HUES6 (cell line): ENCODE results near the gene DMBT1.

Source experiments
- H3K27ac ChIP-seq: 2 replicates; pipeline ENCODE4 v1.7.0; 2013; ENCODE audit warnings: low read depth, mild to moderate bottlenecking, low read length, inconsistent platforms
- H3K27me3 ChIP-seq: 2 replicates; pipeline ENCODE4 v1.6.1; 2013; ENCODE audit warnings: low read length; ENCODE audit not compliant: control insufficient read depth, insufficient read depth
- H3K36me3 ChIP-seq: 2 replicates; pipeline ENCODE4 v1.6.1; 2013; ENCODE audit warnings: low read length; ENCODE audit not compliant: control insufficient read depth, insufficient read depth
- H3K4me1 ChIP-seq: 2 replicates; pipeline ENCODE4 v1.6.1; 2013; ENCODE audit warnings: low read length; ENCODE audit not compliant: control insufficient read depth, insufficient read depth
- H3K4me3 ChIP-seq: 2 replicates; pipeline ENCODE4 v1.5.1; 2013; ENCODE audit warnings: low read depth, low read length
- H3K9ac ChIP-seq: one replicate; pipeline ENCODE4 v1.6.1; 2013; ENCODE audit warnings: mild to moderate bottlenecking, low read length
- H3K9me3 ChIP-seq: 2 replicates; pipeline ENCODE4 v1.6.1; 2013; ENCODE audit warnings: low read depth, low read length; ENCODE audit not compliant: control insufficient read depth, insufficient read depth

Gene DMBT1

DNA sequence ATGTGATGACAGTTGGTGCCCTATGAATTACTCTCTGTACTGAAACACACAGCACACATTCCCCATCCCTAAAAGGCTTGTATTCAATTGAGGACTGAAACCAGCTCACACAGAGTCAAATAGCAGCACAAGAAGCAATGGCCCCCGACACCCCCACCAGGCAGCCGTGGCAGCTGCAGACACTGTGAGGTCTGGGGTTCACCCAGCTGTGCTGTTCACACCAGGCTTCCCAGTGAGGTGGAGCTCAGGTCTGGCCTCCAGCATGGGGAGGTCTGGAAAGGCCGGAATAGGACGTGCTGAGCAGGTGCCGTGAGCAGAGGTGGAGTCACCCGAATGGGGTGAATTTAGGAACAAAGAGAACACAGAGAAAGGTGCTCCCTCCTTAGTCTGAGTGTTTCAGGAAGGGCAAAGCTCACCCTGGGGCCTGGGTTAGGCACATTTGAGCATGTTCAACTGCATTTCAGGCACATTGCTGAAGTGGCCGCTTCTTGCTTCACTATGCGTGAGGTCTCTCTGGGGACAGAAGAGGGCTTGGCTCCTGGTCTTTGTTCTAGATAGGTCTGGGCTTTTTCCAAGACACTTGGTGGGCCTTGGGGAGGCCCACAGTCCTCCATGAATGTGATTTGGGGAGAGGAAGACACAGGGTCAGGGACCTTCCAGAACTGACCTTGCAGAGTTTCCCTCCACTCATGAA, 97.9 kb downstream of the DMBT1 start:
- Histone ChIP-seq H3K4me3 (no peak overlapping the region), H3K9me3 (no peaks in the 10 kb centered on the region), H3K27ac (no peak overlapping the region), H3K9ac (no peak overlapping the region), H3K4me1 (no peaks in the 10 kb centered on the region), H3K27me3 (no peaks in the 10 kb centered on the region; the same call in 1 of the 2 replicates), H3K36me3 (no peaks in the 10 kb centered on the region)

DNA sequence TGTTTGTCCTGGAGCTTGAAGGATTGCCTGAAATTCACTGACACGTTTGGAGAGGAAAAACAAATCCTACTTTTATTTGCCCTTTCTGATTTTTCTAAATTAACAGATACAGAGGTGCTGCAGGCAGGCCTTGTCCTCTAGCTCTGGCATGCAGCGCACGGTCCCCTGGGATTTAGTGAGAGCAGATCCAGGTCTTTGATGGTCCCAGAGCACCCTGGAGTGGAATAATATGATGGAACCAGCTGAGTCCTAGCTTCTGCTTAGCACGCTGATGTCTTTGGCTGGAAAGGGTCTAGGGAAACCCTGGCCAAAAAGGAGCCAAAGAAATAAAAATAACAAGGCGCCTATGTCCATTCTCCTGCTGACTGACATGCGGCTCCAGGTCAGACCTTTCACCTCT, 98.6 kb downstream of the DMBT1 start:
- Histone ChIP-seq H3K9me3 (no peaks in the 10 kb centered on the region), H3K9ac (no peak overlapping the region), H3K27ac (no peak overlapping the region), H3K27me3 (no peaks in the 10 kb centered on the region; the same call in 1 of the 2 replicates), H3K4me1 (no peaks in the 10 kb centered on the region), H3K36me3 (no peaks in the 10 kb centered on the region), H3K4me3 (no peak overlapping the region)

DNA sequence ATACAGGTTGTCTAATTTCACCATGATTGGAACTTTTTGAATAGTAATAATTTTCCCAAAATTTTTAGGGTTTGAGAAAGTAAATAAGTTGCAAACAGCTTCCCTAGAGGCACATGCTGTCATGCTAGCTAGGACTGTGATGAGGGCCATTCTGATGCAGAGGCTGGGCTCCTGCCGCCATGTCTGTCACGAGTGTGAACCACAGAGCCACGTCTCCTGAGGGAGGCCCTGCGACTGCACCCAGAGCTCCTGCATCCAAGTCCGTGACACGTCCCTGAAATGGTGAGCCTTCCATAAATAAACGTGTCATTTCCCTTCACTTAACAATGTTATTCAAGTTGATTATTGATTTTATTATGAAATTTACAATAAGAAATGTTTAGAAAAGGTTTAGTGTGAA, 99.1 kb downstream of the DMBT1 start:
- Histone ChIP-seq H3K4me1 (no peaks in the 10 kb centered on the region), H3K36me3 (no peaks in the 10 kb centered on the region), H3K9ac (no peak overlapping the region), H3K9me3 (no peaks in the 10 kb centered on the region), H3K27me3 (no peaks in the 10 kb centered on the region; the same call in 1 of the 2 replicates), H3K4me3 (no peak overlapping the region), H3K27ac (no peak overlapping the region)

DNA sequence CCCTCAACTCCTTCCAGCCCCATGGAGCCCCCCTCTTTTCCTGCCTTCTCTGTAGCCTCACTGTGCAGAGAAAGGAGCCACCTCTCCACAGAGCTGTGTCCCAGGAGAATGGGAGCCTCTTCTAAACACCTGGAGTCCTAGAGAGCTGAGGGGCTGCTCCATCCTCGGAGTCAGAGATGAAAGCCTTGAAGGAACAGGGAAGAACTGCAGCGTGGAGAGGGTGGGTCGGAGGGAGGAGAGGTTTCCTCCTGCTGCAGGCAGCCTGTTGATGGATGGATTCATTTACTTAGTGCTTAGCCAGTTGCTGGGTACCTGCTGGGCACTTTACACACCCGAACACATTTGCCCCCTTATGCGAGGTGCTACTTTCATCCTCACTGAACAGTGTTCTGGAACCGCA, 100.1 kb downstream of the DMBT1 start:
- Histone ChIP-seq H3K27ac (no peak overlapping the region), H3K27me3 (no peaks in the 10 kb centered on the region; the same call in 1 of the 2 replicates), H3K9me3 (no peaks in the 10 kb centered on the region), H3K9ac (no peak overlapping the region), H3K4me1 (no peaks in the 10 kb centered on the region), H3K36me3 (no peaks in the 10 kb centered on the region), H3K4me3 (no peak overlapping the region)

DNA sequence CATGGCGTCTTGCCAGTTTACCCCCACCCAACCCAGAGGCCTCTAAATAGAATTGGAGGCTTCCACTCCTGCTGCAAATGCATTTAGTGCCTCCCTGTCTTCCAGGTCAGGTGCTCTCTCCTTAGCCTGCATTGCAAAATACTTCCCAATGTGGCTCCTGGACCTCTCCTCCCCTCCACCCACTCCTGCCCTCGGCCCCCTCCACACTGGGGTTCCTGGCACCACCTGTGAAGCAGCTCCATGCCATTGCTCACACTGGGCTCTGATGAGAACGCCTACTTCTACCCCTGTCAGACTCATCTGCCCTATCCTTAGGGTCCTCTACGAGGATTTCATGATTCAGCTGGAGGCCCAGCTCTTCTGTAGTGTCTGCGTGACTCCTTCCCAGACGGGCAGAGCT, 101.7 kb downstream of the DMBT1 start:
- no peaks in the 10 kb centered on the region for H3K36me3 ChIP-seq
- no peak overlapping the region for H3K4me3 ChIP-seq
- no peaks in the 10 kb centered on the region for H3K9me3 ChIP-seq
- no peaks in the 10 kb centered on the region; the same call in 1 of the 2 replicates for H3K27me3 ChIP-seq
- H3K9ac ChIP-seq: no peak overlapping the region
- H3K4me1 ChIP-seq: no peaks in the 10 kb centered on the region
- H3K27ac ChIP-seq: no peak overlapping the region

DNA sequence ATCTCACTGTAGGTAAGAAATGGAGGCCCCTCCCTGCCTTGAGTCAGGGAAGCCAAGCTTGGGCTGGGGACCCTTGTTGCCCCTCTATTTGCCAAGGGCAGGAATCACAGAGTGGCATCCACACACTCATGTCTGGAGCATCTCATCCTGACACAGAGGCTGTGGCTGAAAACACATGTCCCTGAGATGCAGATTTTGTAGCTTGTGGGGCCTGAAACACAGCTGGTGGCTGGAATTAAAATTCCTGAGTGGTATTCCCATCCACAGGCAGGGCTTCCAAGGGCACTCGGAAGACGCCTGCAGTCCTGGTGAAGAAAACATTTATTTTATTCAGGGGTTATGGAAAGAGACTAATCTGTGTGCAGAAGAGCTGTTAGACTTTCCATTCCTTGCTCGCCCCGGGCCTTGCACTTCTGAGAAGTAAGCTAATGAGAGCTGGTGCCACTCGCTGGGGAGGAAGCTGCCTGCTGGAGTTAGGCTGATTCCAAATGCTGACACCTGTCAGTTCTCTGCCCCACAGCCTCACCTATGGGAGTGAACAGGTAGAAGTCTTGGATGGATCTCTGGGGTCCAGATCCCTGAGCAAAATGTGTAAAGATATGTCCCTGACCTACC, 103.1 kb downstream of the DMBT1 start:
- no peak overlapping the region for H3K9ac ChIP-seq
- no peak overlapping the region for H3K4me3 ChIP-seq
- H3K27ac ChIP-seq: no peak overlapping the region

DNA sequence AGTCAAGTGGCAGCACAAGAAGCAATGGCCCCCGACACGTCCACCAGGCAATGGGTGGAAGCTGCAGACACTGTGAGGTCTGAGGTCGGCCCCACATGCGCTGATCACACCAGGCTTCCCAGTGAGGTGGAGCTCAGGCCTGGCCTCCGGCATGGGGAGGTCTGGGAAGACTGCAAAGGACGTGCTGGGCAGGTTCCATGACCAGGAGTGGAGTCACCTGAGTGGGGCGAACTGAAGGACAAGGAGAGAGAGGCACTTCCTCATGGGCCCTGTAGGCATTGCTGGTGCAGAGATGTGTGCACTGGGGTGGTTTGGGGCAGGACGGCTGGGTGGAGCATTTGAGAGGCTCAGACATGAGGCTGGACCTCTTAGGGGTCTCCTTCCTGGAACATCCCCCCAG, 103.9 kb downstream of the DMBT1 start:
- no peak overlapping the region for H3K9ac ChIP-seq
- H3K4me3 ChIP-seq: no peak overlapping the region
- no peaks in the 10 kb centered on the region for H3K4me1 ChIP-seq
- no peak overlapping the region for H3K27ac ChIP-seq
- H3K9me3 ChIP-seq: no peaks in the 10 kb centered on the region
- no peaks in the 10 kb centered on the region for H3K36me3 ChIP-seq
- H3K27me3 ChIP-seq: no peaks in the 10 kb centered on the region

More for the DNA sequence above, 103.1 kb downstream of the DMBT1 start:
- Histone ChIP-seq H3K36me3 (no peaks in the 10 kb centered on the region), H3K9me3 (no peaks in the 10 kb centered on the region), H3K4me1 (no peaks in the 10 kb centered on the region), H3K27me3 (no peaks in the 10 kb centered on the region)

DNA sequence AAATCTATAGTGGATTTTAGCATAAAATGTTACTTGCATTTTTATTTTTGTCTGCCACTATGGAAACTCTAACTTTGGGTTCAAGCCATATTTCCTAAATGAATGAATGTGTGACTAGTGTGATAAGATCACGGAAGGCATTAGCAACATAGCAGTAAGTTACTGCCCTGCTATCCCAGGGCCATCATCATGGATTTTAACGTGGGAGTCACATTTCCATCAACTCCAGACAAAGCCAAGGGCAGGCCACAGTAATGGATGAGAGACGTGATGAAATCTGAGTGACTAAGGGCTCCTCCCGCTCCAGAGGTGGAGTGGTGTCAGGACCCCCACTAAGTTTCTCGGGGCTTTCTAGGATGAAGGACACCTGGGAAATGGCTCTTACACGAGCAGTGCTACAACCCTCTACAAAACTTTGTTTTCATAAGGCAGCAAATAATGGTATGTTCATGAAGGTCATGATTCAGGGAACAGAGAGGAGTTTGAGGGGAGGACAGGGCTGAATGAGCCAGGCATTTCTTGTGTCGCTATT, 104.8 kb downstream of the DMBT1 start:
- Histone ChIP-seq H3K4me1 (no peaks in the 10 kb centered on the region), H3K9ac (no peak overlapping the region), H3K27me3 (no peaks in the 10 kb centered on the region)

DNA sequence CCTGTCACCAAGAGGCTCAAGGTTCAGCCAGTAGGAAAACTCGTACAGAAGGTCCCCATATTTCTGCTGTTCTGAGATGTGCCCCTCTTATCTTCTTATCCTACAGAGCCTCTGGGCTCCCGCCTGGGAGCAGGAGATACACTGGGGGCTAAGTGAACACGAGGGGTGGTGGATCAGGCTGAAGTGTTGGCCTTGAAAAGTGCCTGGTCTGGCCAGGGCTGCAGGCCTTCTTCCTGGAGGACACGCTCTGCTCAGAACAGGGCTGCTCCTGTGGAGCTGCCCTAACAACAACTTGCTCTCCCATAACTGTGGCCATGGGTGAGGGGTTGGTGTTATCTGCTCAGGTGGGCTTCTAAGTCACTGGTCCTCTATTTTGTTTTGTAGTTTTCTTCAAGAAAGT, 105.4 kb downstream of the DMBT1 start:
- Histone ChIP-seq H3K27me3 (no peaks in the 10 kb centered on the region), H3K4me1 (no peaks in the 10 kb centered on the region), H3K4me3 (no peak overlapping the region), H3K36me3 (no peaks in the 10 kb centered on the region), H3K27ac (no peak overlapping the region), H3K9me3 (no peaks in the 10 kb centered on the region), H3K9ac (no peak overlapping the region)

More for the DNA sequence above, 104.8 kb downstream of the DMBT1 start:
- no peaks in the 10 kb centered on the region for H3K36me3 ChIP-seq
- H3K4me3 ChIP-seq: no peak overlapping the region
- no peaks in the 10 kb centered on the region for H3K9me3 ChIP-seq
- H3K27ac ChIP-seq: no peak overlapping the region

DNA sequence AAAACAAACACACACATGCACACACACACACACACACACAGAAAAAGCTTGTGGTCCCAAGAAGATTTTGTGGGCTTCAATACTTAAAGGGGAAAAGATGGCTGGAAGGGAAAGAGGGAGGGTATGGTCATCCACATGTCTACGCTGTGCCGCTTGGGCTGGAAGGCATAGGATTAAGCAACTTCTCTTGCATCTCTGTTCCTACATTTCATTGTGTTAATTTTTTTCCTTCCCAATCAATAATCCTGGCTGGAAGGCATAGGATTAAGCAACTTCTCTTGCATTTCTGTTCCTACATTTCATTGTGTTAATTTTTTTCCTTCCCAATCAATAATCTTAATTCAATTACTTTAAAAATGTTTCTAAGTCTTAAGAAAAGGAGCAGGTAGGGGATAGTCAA, 108.5 kb downstream of the DMBT1 start:
- H3K27ac ChIP-seq: no peak overlapping the region
- H3K9ac ChIP-seq: no peak overlapping the region
- H3K4me1 ChIP-seq: no peaks in the 10 kb centered on the region
- H3K36me3 ChIP-seq: no peaks in the 10 kb centered on the region
- H3K27me3 ChIP-seq: no peaks in the 10 kb centered on the region
- no peak overlapping the region for H3K4me3 ChIP-seq
- H3K9me3 ChIP-seq: no peaks in the 10 kb centered on the region

DNA sequence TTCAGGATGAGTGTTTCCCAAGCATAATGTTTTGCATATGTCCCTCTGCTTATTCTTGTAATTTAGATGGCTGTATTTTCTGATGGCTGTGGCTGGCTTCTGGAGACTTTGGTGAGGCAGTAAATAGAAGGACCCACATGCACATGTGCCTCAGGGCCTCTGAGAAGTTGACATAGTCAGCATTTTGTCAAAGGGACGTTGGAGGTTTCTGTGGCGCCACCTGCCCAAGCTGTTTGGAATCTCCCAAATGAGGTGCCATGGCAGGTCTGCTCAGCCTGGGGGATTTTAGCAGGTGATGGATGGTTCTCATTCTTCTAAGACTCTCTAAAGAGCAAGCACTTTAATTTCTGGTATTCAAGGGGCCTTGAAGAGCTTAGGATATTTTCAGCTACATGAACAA, 109.3 kb downstream of the DMBT1 start:
- Histone ChIP-seq H3K4me3 (no peak overlapping the region), H3K27ac (no peak overlapping the region), H3K4me1 (no peaks in the 10 kb centered on the region), H3K36me3 (no peaks in the 10 kb centered on the region), H3K9ac (no peak overlapping the region), H3K9me3 (no peaks in the 10 kb centered on the region), H3K27me3 (no peaks in the 10 kb centered on the region)
